Measurements from ENCODE around the gene ZNF512B. TPM values are rescaled to one million over a fixed set of nuclear protein-coding genes. Genes with fewer than 3 reads are reported as not detected.

ZNF512B gene
- total and polyA plus RNA-seq, 2 experiments from 2014 or later = 6.1 to 28.8 TPM

- Histone ChIP-seq H3F3A (replicated peaks; ENCODE audit: low read depth) (0 out of 2 replicates have a peak, but pooled peaks cover 6% of the 10 kb centered on the region), H3K4me1 (ENCODE audit: insufficient read depth) (no peaks in the 10 kb centered on the region), H3K36me3 (ENCODE audit: insufficient read depth) (peaks cover 40% of the 10 kb centered on the region), H3K4me2 (no peak overlapping the region), H3K27me3 (ENCODE audit: insufficient read depth) (no peaks in the 10 kb centered on the region), H3K9me2 (ENCODE audit: insufficient read depth) (no peaks in the 10 kb centered on the region), H2AFZ (no peak overlapping the region), H3K4me3 (no peak overlapping the region), H4K20me1 (replicated peaks; ENCODE audit: insufficient read depth) (peaks cover 11% of the 10 kb centered on the region), H3K27ac (ENCODE audit: low read depth) (no peak overlapping the region), H3K79me2 (replicated peaks; ENCODE audit: insufficient read depth) (peaks cover 15% of the 10 kb centered on the region)
- Mint-ChIP-seq H3K27ac (no peak overlapping the region), H3K9me3 (no peaks in the 10 kb centered on the region), H3K4me3 (no peak overlapping the region), H3K4me1 (no peaks in the 10 kb centered on the region), H3K36me3 (ENCODE audit: low read depth) (peaks cover 75% of the 10 kb centered on the region), H3K27me3 (ENCODE audit: insufficient read depth, low read depth, poor library complexity) (no peaks in the 10 kb centered on the region)
- TF ChIP-seq CTCF (conservative IDR thresholded peaks at IDR 0.05; ENCODE audit: low read depth in 2 of 2) = no peak
- no peak for TF ChIP-seq POLR2AphosphoS5 (IDR thresholded peaks at IDR 0.05; ENCODE audit: low read depth)
- TF ChIP-seq ZNF462 (CRISPR knock-in tag; IDR thresholded peaks at IDR 0.05) = no peak
- no peak for TF ChIP-seq EZH2phosphoT487 (IDR thresholded peaks at IDR 0.05; ENCODE audit: unreplicated experiment)
- no peak for TF ChIP-seq CREB1 (CRISPR knock-in tag; IDR thresholded peaks at IDR 0.05; ENCODE audit: low read depth)
- TF ChIP-seq EZH2 (IDR thresholded peaks at IDR 0.05; ENCODE audit: low read depth, unreplicated experiment) = no peak
- TF ChIP-seq REST (IDR thresholded peaks at IDR 0.05; ENCODE audit: unreplicated experiment) = no peak
- no peak for TF ChIP-seq ETS1 (IDR thresholded peaks at IDR 0.05)
- DNase-seq (ENCODE audit: low spot score) (no peak), ATAC-seq (no peak)
Measured at GRCh38 chr20:64003960-64004725, 34.4 kb upstream of the ZNF512B start.
